ENCODE measurements around the gene FAM221B.

GRCh38 chr9:35859990-35860339 is 31.4 kb upstream of the FAM221B start:
- TF ChIP-seq, protein P1, sequence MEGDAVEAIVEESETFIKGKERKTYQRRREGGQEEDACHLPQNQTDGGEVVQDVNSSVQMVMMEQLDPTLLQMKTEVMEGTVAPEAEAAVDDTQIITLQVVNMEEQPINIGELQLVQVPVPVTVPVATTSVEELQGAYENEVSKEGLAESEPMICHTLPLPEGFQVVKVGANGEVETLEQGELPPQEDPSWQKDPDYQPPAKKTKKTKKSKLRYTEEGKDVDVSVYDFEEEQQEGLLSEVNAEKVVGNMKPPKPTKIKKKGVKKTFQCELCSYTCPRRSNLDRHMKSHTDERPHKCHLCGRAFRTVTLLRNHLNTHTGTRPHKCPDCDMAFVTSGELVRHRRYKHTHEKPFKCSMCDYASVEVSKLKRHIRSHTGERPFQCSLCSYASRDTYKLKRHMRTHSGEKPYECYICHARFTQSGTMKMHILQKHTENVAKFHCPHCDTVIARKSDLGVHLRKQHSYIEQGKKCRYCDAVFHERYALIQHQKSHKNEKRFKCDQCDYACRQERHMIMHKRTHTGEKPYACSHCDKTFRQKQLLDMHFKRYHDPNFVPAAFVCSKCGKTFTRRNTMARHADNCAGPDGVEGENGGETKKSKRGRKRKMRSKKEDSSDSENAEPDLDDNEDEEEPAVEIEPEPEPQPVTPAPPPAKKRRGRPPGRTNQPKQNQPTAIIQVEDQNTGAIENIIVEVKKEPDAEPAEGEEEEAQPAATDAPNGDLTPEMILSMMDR (IDR thresholded peaks at IDR 0.05; ENCODE audit: low read length): no peak
- no peak for TF ChIP-seq EZH2phosphoT487 (IDR thresholded peaks at IDR 0.05; ENCODE audit: low read length)
- no peak for TF ChIP-seq EZH2 (optimal IDR thresholded peaks at IDR 0.05; ENCODE audit: low read depth, low read length)

All from MM.1S (cell line).